Smooth muscle cell (in vitro differentiated cells): Measurements from ENCODE around the gene ZBTB40. TPM values are rescaled to one million over a fixed set of nuclear protein-coding genes. Genes with fewer than 3 reads are reported as not detected.

ENCODE experiments used
- DNase-seq: peaks from one replicate; lab custom pipeline; 2025; ENCODE audit not compliant: unreplicated experiment; lab: John Stamatoyannopoulos, UW
- H2AFZ ChIP-seq: fragments of 200-600 bp; sonication (generic); 2 replicates; pipeline ENCODE4 v1.6.0; 2016; ENCODE audit warnings: antibody characterized with exemption, low read depth, mild to moderate bottlenecking
- H3F3A ChIP-seq: fragments of 200-600 bp; sonication (generic); 2 replicates; pipeline ENCODE4 v1.6.0; 2017; ENCODE audit warnings: antibody characterized with exemption, low read depth
- H3K27ac ChIP-seq: fragments of 200-600 bp; sonication (generic); 2 replicates; pipeline ENCODE4 v1.5.1; 2016; ENCODE audit warnings: low read depth, mild to moderate bottlenecking
- H3K27me3 ChIP-seq: fragments of 200-600 bp; sonication (generic); 2 replicates; pipeline ENCODE4 v1.6.1; 2016; ENCODE audit warnings: low read depth, mild to moderate bottlenecking
- H3K36me3 ChIP-seq: fragments of 200-600 bp; sonication (generic); 2 replicates; pipeline ENCODE4 v1.5.1; 2016; ENCODE audit warnings: low read depth
- H3K4me1 ChIP-seq: fragments of 200-600 bp; sonication (generic); 2 replicates; pipeline ENCODE4 v1.5.1; 2016; ENCODE audit warnings: low read depth
- H3K4me2 ChIP-seq: fragments of 200-600 bp; sonication (generic); 2 replicates; pipeline ENCODE4 v1.6.0; 2016; ENCODE audit warnings: mild to moderate bottlenecking
- H3K4me3 ChIP-seq: fragments of 200-600 bp; sonication (generic); 2 replicates; pipeline ENCODE4 v1.5.1; 2016; ENCODE audit warnings: mild to moderate bottlenecking
- H3K79me2 ChIP-seq: fragments of 200-600 bp; sonication (generic); 2 replicates; pipeline ENCODE4 v1.6.0; 2016; ENCODE audit warnings: low read depth, mild to moderate bottlenecking
- H3K9ac ChIP-seq: fragments of 200-600 bp; sonication (generic); 2 replicates; pipeline ENCODE4 v1.6.0; 2016; ENCODE audit warnings: low read depth
- H3K9me3 ChIP-seq: fragments of 200-600 bp; sonication (generic); replicated peaks from 2 replicates; pipeline ENCODE4 v1.5.1; 2016; ENCODE audit warnings: low read depth
- H4K20me1 ChIP-seq: fragments of 200-600 bp; sonication (generic); 2 replicates; pipeline ENCODE4 v1.6.0; 2016; ENCODE audit warnings: low read depth
- CTCF ChIP-seq: fragments of 200-600 bp; sonication (generic); IDR thresholded peaks from 2 replicates; pipeline ENCODE4 v1.5.1; 2017; ENCODE audit warnings: borderline replicate concordance, mild to moderate bottlenecking, antibody characterized with exemption; ENCODE audit not compliant: insufficient read depth, poor library complexity, severe bottlenecking
- WGBS: methylation state at CpG from one replicate; pipeline ENCODE4 v1.1.7; 2016; ENCODE audit warnings: low lambda C conversion rate; 5-methylcytosine and 5-hydroxymethylcytosine counted together
- polyA plus RNA-seq: library from polyadenylated mRNA; unstranded; fragments of >200 nt; fragmentation: Nextera tagmentation; extraction: Ambion mirVana; gene quantifications from 2 replicates; pipeline ENCODE4 v1.2.1, GENCODE V29; 2016
- total RNA-seq: library from RNA; depleted of rRNA; stranded (reverse); fragments of >200 nt; gene quantifications from 2 replicates; pipeline ENCODE4 v1.2.3, GENCODE V29; 2014

Gene ZBTB40
- total and polyA plus RNA-seq, 2 experiments from 2014 or later, result 4.1 to 14.6 TPM

DNA sequence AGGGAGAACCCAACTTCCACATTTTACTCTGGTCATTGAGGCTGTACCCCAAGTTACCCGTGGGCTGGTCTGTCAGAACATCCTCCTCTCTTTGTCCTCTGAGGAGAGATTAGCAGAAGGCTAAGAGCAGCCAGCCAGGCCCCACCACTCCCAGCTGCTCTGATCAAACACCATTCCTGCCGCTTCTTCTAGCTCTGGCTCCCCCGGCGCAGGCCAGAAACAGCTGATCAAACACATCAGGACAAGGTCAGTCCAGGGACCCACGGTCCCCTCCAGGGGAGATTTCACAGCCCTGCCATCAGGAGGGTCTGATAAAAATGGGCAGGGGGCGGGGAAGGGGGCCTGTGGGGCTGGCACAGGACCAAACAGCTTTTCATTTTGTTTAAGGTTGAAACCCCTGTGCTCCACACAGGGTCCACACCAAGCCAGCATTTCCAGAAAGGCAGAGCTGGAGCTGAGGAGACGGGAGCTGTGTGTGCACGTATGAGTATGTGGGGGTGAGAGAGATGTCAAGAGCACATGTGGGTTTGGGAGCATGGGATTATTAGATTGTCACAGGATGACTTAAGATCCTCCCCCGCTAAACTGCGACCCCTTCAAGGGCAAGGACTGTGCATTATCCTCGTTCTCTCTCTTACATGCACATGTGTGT, 81.7 kb downstream of the ZBTB40 start:
- TF ChIP-seq CTCF, result no peak

GRCh38 chr1:22534951-22535350, 83.3 kb downstream of the ZBTB40 start:
- H3K27me3 ChIP-seq, result no peaks in the 10 kb centered on the region
- no peak overlapping the region for H3K9ac ChIP-seq
- DNase-seq, result no peak
- no peaks in the 10 kb centered on the region for H3F3A ChIP-seq
- H2AFZ ChIP-seq, result no peak overlapping the region
- no peak overlapping the region for H3K4me2 ChIP-seq
- no peaks in the 10 kb centered on the region for H3K4me1 ChIP-seq
- WGBS, result 98% methylated on average over 4 of the region's 4 CpGs
- H3K9me3 ChIP-seq, result no peaks in the 10 kb centered on the region
- no peaks in the 10 kb centered on the region for H4K20me1 ChIP-seq
- no peak for TF ChIP-seq CTCF
- H3K27ac ChIP-seq, result no peak overlapping the region
- H3K79me2 ChIP-seq, result no peaks in the 10 kb centered on the region
- no peaks in the 10 kb centered on the region for H3K36me3 ChIP-seq
- no peak overlapping the region for H3K4me3 ChIP-seq

More for the DNA sequence above, 81.7 kb downstream of the ZBTB40 start:
- H3K9me3 ChIP-seq, result no peaks in the 10 kb centered on the region
- no peaks in the 10 kb centered on the region for H3K36me3 ChIP-seq
- no peaks in the 10 kb centered on the region for H3K27me3 ChIP-seq
- H3K9ac ChIP-seq, result no peak overlapping the region
- no peak overlapping the region for H3K27ac ChIP-seq
- no peak for DNase-seq
- no peak overlapping the region for H3K4me2 ChIP-seq
- H2AFZ ChIP-seq, result no peak overlapping the region
- WGBS, result 95% methylated on average over 11 of the region's 11 CpGs
- H3F3A ChIP-seq, result no peaks in the 10 kb centered on the region
- no peaks in the 10 kb centered on the region for H3K4me1 ChIP-seq
- H3K4me3 ChIP-seq, result no peak overlapping the region
- H3K79me2 ChIP-seq, result no peaks in the 10 kb centered on the region
- H4K20me1 ChIP-seq, result no peaks in the 10 kb centered on the region

DNA sequence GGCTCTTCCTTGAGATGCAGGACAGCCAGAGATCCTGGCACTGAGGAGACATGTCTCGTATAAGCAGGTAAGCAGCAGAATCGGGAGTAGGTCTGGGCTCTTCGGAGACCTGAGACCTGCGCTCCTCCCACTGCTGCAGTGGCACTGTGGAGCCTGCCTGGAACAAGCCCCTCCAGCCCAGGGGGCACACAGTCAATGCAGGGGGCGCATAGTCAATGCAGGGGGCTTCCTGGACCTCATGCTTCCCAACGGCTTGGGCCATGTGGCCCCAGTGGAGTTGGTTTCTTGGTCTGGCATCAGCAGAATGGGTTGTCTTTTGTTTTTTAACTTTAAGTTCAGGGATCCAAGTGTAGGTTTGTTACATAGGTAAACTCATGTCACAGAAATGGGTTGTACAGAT, 83.7 kb downstream of the ZBTB40 start:
- Histone ChIP-seq H3K9me3 (no peaks in the 10 kb centered on the region), H2AFZ (no peak overlapping the region), H3F3A (no peaks in the 10 kb centered on the region), H3K4me1 (no peaks in the 10 kb centered on the region), H3K36me3 (no peaks in the 10 kb centered on the region), H3K9ac (no peak overlapping the region), H3K4me2 (no peak overlapping the region), H3K79me2 (no peaks in the 10 kb centered on the region), H4K20me1 (no peaks in the 10 kb centered on the region), H3K27ac (no peak overlapping the region), H3K4me3 (no peak overlapping the region), H3K27me3 (no peaks in the 10 kb centered on the region)
- WGBS, result 94% methylated on average over 6 of the region's 6 CpGs
- no peak for TF ChIP-seq CTCF
- no peak for DNase-seq

GRCh38 chr1:22536506-22536905, 84.9 kb downstream of the ZBTB40 start:
- no peaks in the 10 kb centered on the region for H3K36me3 ChIP-seq
- no peaks in the 10 kb centered on the region for H3K79me2 ChIP-seq
- no peaks in the 10 kb centered on the region for H3K27me3 ChIP-seq
- H3K4me3 ChIP-seq, result no peak overlapping the region
- no peaks in the 10 kb centered on the region for H3K9me3 ChIP-seq
- H2AFZ ChIP-seq, result no peak overlapping the region
- no peak for DNase-seq
- H4K20me1 ChIP-seq, result no peaks in the 10 kb centered on the region
- H3K4me1 ChIP-seq, result no peaks in the 10 kb centered on the region
- H3K27ac ChIP-seq, result no peak overlapping the region
- no peaks in the 10 kb centered on the region for H3F3A ChIP-seq
- no peak for TF ChIP-seq CTCF
- H3K4me2 ChIP-seq, result no peak overlapping the region
- WGBS, result 97% methylated on average over 7 of the region's 7 CpGs
- no peak overlapping the region for H3K9ac ChIP-seq
